Gastrocnemius medialis (tissue), 4 donors: Measurements from ENCODE around the gene DDAH1.

Source experiments
- POLR2A ChIP-seq, 2 donors: fragments of 450-650 bp; IDR thresholded peaks; one replicate each; pipeline ENCODE4 v1.6.1; 2017; ENCODE audit warnings: antibody characterized with exemption in 2 of 2, mild to moderate bottlenecking in 2 of 2, moderate library complexity in 2 of 2
- TF ChIP-seq, protein P1 (sequence below), 5 experiments: fragments of 450-650 bp in 3 of 5; fragments of 200-600 bp in 2 of 5; sonication (generic) in 2 of 5; IDR thresholded peaks in 4 of 5; conservative IDR thresholded peaks in 1 of 5; 1 replicate in 4 of 5; 2 replicates in 1 of 5; pipeline ENCODE4 v1.5.1; 2016 to 2019; ENCODE audit warnings: antibody characterized with exemption in 5 of 5, mild to moderate bottlenecking in 3 of 5, moderate library complexity in 3 of 5

DNA sequence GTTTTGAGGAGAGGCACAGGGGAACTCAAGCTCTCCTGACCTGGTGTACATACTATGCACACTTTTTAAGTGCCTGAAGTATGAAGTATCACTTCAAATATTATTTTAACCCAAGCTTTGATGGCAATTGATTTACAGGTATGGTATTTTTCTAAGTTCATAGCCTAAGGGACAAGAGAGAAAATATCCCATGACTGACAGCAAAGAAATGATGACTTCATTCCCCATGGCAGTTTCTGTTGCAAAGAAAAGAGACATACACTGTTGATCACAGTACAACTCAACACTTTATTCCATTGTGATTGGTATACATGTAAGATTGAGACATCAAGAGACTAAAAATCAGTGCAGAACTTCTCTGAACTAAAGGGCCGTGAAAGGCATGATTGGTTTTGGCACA lies 146.7 kb downstream of the DDAH1 start:
- TF ChIP-seq POLR2A (IDR thresholded peaks at IDR 0.05): no peak
- TF ChIP-seq, protein P1, sequence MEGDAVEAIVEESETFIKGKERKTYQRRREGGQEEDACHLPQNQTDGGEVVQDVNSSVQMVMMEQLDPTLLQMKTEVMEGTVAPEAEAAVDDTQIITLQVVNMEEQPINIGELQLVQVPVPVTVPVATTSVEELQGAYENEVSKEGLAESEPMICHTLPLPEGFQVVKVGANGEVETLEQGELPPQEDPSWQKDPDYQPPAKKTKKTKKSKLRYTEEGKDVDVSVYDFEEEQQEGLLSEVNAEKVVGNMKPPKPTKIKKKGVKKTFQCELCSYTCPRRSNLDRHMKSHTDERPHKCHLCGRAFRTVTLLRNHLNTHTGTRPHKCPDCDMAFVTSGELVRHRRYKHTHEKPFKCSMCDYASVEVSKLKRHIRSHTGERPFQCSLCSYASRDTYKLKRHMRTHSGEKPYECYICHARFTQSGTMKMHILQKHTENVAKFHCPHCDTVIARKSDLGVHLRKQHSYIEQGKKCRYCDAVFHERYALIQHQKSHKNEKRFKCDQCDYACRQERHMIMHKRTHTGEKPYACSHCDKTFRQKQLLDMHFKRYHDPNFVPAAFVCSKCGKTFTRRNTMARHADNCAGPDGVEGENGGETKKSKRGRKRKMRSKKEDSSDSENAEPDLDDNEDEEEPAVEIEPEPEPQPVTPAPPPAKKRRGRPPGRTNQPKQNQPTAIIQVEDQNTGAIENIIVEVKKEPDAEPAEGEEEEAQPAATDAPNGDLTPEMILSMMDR (IDR thresholded peaks at IDR 0.05 in 4 of 5, conservative IDR thresholded peaks at IDR 0.05 in 1 of 5): no peak
